ENCODE data around the gene ERN1.

DNA sequence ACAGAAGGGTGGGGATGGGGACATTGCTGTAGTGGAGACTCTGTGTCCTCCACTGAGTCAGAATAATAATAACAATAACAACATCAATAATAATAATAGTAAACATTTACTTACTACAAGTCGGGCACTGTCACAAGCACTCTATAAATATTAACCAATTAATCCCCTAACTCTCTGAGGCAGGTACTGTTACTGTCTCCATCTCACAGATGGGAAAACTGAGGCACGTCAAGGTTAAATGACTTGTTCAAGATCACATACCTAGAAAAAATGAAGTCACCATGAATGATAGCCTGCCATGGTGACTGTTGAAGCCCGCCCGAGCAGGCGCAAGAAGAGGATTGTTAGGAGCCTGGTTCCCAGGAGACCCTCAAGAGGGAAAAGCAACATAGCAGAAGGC lies 121.6 kb downstream of the ERN1 start:
- TF ChIP-seq POLR2A (IDR thresholded peaks at IDR 0.05) (no peak), CTCF (IDR thresholded peaks at IDR 0.05 in 4 of 5, conservative IDR thresholded peaks at IDR 0.05 in 1 of 5) (no peak)

All from gastrocnemius medialis (tissue), 4 donors.